Measurements from ENCODE around the gene RBMS1.

DNA sequence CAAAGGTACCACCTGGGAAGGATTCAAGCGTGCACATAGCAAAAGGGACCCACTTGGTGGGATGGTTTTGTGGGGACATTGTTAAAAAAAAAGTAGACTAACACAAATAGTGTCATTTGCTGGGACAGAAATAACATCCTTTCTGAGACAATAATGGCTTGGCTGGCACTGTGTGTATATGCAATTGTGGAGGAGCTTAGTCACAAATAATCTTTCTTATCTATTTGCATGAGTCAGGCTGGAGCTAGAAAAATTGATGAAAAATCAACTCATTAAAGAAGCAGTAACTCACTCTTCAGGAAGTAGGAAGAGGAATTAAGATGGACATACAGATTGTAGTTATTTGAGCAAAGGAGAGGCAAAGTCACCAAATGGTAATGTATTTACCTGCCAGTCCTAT lies 264.0 kb downstream of the RBMS1 start:
- no peak for TF ChIP-seq EZH2 (optimal IDR thresholded peaks at IDR 0.05; ENCODE audit: low read depth, low read length)
- TF ChIP-seq, protein P1, sequence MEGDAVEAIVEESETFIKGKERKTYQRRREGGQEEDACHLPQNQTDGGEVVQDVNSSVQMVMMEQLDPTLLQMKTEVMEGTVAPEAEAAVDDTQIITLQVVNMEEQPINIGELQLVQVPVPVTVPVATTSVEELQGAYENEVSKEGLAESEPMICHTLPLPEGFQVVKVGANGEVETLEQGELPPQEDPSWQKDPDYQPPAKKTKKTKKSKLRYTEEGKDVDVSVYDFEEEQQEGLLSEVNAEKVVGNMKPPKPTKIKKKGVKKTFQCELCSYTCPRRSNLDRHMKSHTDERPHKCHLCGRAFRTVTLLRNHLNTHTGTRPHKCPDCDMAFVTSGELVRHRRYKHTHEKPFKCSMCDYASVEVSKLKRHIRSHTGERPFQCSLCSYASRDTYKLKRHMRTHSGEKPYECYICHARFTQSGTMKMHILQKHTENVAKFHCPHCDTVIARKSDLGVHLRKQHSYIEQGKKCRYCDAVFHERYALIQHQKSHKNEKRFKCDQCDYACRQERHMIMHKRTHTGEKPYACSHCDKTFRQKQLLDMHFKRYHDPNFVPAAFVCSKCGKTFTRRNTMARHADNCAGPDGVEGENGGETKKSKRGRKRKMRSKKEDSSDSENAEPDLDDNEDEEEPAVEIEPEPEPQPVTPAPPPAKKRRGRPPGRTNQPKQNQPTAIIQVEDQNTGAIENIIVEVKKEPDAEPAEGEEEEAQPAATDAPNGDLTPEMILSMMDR (IDR thresholded peaks at IDR 0.05; ENCODE audit: low read length), result no peak
- no peak for TF ChIP-seq EZH2phosphoT487 (IDR thresholded peaks at IDR 0.05; ENCODE audit: low read length)

Data from MM.1S (cell line).